CD4-positive, alpha-beta T cell treated with Interleukin-1 beta for 1 hour (primary cell): Measurements from ENCODE around the gene TRIM29.
"Not testable (repeated sequence)": the region's sequence is repeated elsewhere in the genome, so short reads cannot be mapped to it uniquely, and the experiment has no call there.

ENCODE experiments used
- DNase-seq, 2 donors: peaks; one replicate each; pipeline ENCODE4 v3.0.0-alpha.2; 2020 to 2022

Gene TRIM29

GRCh38 chr11:120172054-120172911 is 34.4 kb upstream of the TRIM29 start:
- DNase-seq = peak; percentile 42 to 52

- DNase-seq = no peak
Measured at GRCh38 chr11:120170741-120171261, 32.9 kb upstream of the TRIM29 start.

DNA sequence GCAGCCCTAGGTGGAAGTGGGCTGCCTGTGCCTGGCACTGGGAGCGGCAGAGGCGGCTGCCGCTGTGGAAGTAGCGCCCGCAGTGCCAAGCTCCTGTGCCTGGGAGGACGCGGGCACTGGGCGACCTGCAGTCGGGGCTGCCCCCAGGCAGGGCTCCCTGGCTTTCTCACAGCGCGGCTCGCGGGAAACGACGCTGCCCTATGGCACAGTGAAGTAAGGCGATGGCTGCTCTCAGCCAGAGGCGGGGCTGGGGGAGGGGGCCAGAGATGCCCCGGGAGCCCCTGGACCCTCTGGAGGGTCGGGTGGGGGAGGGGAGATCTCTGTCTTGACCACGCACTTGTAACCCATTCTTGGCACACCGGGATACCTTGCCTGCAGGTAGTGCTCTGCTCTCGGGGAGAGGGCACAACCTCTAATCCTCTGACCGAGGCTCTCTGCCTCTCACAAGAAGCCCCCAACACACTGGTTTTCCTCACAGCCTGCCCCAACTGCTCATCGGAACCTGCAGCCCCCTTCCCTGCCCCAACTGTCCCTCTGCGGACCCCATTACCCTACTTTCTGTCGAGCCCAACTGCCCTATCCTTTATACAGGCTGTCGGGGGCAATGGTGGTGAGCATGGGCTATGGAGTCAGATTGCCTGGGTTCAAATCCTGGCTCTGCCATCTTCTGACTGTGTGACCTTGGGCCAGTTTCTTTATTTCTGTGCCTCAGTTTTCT is 32.2 kb upstream of the TRIM29 start:
- no peak for DNase-seq

DNA sequence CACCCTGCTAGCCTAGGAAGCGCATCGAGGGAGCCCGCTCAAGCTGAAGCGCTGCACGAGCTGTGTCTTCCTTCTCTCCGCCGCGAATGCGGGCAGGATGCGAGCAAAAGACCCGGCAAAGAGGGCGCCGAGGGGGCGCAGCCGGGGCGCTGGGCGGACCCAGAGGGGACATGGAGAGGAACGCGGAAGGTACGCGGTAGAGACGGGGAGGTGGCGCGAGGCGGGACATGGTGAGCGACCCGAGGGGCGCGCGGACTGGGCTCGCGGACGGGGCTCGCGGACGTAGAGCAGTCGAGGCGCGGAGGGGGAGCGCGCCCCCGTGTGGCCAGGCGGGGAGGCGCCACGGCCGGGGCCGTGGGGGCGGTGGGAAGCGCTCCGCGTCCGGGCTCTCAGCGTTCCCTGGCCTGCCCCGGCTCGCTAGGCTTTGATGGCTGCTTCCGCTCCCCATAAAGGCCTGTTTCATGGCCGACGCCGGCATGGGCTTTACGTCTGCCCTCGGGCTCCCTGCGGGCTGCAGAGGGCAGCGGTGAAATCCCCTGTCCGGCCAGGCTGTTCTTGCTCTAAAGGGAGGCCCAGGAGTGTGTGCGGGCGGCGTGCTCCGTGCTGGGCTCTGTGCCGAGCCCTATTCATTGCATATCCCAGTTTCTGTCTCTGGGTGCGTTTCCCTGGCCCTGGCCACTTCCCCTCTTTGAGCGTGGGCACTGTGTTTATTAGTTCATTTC is 31.2 kb upstream of the TRIM29 start:
- DNase-seq = peak; percentile 31 to 45

- DNase-seq = no peak
Measured at GRCh38 chr11:120168108-120168959, 30.4 kb upstream of the TRIM29 start.

DNA sequence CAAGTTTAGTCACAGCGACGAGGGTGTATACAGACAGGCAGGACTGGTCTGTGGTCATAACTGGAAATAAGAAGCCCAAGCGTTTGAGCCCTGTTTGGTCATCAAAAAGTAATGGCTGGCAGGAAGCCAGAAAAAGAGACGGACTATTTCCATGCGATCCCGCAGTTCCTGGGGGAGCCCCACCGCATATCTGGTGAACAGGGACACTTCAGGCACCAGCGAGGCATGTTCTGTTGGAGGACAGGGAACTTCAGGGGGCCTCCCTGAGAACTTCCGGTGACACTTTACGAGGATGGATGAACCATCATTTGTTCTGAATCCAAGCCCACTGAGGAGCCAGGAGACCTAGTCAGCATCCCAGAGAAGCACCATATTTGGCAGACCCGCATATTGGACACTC is 29.7 kb upstream of the TRIM29 start:
- DNase-seq = no peak

- DNase-seq = no peak
Measured at GRCh38 chr11:120160436-120160835, 22.5 kb upstream of the TRIM29 start.

DNA sequence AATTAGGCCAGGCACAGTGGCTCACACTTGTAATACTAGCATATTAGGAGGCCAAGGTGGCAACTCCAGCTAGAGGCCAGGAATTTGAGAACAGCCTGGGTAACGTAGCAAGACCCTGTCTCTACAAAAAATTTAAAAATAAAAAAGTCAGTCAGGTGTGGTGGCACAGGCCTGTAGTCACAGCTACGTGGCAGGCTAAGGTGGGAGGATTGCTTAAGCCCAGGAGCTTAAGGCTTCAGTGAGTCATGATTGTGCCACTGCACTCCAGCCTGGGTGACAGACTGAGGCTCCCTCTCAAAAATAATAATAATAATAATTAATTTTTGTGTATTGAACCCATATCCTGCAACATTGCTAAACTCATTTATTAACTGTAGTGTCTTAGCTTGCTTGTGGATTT is 15.3 kb upstream of the TRIM29 start:
- no peak for DNase-seq

GRCh38 chr11:120151536-120151935 is 13.6 kb upstream of the TRIM29 start:
- DNase-seq = no peak

- DNase-seq = no peak
Measured at GRCh38 chr11:120149246-120149645, 11.3 kb upstream of the TRIM29 start.

- DNase-seq = no peak
Measured at GRCh38 chr11:120147950-120148270, 10.0 kb upstream of the TRIM29 start.

- no peak for DNase-seq
Measured at GRCh38 chr11:120147094-120147949, 9.4 kb upstream of the TRIM29 start.

- no peak for DNase-seq
Measured at GRCh38 chr11:120146413-120147093, 8.6 kb upstream of the TRIM29 start.

DNA sequence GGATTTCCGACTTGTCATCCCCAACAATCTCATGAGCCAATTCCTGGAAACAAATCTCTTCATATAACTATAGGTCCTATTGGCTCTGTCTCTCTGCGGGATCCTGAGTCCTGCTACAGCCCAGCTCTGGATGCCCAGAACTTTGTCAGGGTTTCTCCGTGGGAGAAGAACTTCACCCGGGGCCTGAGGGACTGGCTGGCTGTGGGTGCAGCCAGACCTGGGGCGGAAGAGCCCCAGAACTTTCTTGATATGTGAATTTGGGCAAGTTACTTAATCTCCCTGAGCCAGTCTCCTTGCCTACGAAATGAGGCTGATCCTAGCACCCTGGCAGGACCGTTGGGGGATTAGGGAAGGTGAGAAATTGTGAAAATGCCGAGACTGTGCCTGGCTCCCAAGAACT is 6.6 kb upstream of the TRIM29 start:
- no peak for DNase-seq

DNA sequence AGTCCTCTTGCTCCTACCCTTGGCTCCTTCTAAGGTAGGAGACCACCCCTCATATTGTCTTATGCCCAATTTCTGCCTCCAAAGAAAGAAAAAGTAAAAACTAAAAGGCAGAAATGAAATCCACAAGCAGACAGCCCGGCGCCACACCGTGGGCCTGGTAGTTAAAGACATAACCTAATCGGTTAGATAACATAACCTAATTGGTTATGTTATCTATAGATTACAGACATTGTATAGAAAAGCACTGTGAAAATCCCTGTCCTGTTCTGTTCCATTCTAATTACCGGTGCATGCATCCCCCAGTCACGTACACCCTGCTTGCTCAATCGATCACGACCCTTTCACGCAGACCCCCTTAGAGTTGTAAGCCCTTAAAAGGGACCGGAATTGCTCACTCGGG is 5.6 kb upstream of the TRIM29 start:
- not testable (repeated sequence) for DNase-seq

DNA sequence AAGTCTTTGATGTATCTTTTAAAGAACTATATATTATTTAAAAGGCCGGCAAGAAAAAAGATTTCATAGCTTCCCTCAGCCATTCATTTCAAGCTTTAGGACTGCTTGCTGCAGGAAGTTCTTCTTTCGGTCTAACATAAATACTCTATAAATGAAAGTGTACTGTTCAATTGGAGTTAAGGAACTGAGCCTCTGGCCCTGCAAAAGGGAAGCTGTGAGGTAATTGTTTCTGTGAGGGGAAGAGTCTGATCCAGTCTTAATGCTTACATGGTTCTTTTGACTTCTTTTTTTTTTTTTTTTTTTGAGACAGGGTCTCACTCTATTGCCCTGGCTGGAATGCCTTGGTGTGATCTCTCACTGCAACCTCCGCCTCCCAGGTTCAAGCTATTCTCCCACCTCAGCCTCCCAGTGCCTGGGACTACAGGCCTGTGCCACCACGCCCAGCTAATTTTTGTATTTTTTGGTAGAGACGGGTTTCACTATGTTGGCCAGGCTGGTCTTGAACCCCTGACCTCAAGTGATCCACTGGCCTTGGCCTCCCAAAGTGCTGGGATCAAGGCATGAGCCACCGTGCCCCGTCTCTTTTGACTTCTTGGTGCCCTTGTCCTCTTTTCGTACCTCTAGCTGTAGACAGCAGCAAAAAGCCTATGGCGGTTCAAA is 4.7 kb upstream of the TRIM29 start:
- DNase-seq = no peak

GRCh38 chr11:120141768-120142423 is 4.0 kb upstream of the TRIM29 start:
- DNase-seq = no peak

DNA sequence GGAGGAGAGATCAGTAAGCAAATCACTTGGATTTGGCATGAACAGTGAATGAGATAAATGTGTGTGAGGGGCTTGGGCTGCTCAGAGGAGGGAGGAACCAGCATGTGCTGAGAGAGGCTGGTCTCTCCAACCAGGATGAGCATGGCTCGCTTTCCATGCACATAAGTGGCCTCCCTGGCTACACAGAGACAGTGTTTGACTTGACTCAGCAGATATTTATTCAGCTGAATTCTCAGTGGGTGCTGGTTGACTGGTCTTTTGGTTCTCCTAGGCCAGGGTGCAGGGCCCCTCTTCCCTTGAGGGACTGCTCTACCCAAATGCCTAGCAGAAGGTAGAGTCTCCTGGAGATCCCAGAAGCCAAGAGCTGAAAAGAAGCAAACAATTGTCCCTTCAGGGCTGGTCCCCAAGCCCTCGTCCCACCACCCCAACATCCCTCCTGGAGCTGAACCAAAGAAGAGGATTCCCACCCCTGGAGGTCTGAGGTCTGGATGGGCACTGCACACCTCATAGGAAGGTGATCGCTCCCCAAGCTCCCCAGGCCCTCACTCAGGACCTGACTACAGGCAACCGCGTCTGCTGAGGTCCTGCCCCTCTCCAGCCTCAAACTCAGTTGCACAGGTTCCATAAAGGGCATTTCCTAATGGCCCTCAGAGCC is 3.3 kb upstream of the TRIM29 start:
- no peak for DNase-seq
